SK-N-DZ (cell line): ENCODE data around the gene HTRA1.

Source experiments
- DNase-seq: peaks from one replicate; pipeline ENCODE4 v3.0.0-alpha.2; 2015; ENCODE audit warnings: low spot score

Gene HTRA1

DNA sequence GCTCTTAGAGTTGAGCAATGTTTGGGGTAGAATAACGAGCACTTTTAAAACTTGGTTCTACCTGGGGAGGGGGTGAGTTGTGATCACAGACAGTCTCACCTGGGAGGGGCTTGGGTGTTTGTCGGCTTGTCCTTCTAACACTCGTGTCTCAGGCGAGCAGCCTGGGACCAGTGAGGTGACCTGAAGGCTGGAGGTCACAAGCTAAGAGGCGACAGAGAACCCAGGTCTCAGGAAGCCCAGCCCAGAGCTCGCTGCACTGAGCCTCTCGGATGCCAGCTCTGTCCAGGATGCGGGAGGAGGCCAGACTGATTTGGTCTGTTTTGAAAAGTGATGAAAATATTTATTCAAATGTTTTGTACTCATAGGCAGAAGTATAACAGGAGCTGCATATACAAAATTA is 11.8 kb downstream of the HTRA1 start:
- DNase-seq = no peak

DNA sequence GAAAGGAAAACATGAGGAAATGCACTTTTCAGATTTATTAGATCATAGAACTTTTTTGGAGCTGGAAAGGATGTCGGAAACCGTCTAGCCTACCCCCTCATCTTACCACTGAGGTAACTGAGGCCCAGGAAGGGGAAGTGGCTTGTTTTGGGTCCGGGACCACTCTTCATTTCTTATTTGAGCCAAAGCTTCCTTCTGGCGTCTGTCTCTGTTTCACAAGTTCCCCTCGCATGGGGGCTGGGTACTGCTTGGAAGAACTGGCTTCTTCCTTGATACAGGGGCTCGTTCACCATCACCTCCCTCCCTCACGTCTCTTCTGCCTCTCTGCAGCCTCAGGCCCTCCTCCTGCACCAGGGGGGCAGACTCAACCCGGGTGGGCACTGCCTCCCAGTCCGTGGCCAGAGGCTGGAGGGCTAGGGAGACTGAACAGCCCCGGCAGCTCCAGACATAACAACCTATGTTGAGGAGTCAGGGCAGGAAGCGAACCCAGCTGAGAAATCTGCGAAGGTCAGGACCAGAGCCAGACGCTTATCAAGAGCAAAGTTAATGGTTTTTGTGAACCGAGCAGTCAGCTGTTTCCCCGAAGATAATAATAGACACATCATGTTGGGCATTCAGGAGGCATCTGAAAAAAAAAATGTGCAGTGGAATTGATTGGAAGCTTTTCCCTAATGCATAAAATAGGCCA is 12.9 kb downstream of the HTRA1 start:
- no peak for DNase-seq

DNA sequence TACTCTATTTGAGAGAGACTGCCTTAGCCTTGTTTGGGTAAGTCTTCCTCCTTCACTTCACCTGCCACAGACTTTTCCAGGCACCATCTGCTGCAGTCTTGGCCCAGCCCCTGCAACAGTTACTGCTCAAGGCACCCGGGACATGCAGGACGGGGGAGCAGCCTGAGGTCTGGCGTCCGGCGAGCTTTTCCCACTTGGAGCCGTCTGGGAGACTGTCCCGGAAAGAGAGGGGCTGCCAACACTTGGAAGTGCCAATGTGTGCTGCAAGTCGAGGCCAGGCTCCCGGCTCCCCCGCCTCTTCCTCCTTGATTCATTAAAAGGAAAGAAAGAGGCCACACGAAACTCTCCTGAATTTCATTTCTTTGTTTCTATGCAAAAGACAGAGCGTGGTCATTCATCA is 13.7 kb downstream of the HTRA1 start:
- DNase-seq = no peak

DNA sequence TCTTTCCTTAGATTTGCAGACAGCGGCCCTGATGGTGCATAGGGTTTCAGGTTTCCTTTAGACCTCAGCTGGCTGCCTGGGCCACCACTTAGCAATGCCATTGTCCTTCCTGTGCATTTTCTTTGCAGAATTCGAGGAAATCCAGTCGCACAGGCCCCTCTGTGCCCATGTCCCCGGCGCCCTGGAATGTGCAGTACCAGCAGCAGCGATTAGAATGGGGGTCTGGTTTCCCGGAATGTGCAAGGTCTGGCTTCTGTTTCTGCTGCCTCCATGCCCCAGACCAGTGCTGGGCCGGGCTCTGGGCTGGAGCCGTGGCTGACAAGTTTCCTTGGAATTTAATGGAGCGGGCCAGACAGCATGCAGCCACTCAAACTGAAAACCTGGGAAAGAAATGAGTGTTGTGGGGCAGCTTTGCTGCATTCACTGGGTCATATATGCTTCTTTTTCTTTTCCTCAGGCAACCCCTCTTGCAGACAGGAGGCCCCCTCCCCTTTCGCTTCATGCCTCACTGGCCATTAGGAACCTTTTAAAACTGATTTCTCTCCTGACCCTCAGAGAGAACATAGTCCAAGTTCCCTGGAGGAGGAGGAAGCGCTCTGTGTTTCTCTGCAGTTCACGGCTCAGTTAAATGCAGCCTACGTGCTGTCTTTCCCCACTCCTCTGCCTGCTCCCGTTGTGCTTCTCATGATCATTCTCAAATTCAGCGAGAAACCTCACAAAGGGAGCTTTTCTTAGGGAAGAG is 14.4 kb downstream of the HTRA1 start:
- DNase-seq = no peak

DNA sequence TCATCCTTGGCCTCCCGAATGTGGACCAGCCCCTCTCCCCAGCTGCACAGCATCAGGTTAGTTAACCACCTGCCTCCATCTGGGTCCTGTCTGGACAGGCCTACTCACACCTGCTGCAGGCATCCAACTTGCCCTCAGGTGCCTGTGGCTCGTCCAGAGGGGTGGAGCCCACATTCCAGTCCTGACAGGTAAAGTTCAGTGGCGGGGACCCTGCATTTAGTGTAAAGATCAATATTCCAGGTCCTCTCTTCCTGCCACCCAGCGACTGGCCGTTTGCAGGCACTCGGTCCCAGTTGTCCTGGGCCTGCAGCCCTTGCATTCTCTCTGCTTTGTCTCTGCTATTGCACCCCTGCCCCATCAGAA is 15.0 kb downstream of the HTRA1 start:
- DNase-seq = no peak

DNA sequence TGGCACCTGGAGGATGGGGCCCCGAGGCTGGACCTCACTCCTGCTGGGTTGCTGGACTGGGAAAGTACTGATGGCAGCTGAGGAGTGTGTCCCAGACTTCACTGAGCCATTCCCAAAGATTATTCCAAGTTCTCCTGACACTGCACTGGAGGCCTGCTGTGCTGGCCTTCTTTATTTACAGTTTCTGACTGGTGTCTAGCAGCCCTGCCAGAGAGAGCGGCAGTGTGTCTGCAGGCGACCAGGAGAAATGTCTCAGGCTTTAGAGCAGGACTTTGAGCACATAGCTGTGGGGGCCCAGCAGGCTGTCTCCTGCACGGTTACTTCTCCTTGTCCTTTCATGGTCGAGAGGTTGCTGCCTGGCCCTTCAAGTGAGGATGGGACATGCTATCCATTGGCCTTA is 16.1 kb downstream of the HTRA1 start:
- DNase-seq = no peak

DNA sequence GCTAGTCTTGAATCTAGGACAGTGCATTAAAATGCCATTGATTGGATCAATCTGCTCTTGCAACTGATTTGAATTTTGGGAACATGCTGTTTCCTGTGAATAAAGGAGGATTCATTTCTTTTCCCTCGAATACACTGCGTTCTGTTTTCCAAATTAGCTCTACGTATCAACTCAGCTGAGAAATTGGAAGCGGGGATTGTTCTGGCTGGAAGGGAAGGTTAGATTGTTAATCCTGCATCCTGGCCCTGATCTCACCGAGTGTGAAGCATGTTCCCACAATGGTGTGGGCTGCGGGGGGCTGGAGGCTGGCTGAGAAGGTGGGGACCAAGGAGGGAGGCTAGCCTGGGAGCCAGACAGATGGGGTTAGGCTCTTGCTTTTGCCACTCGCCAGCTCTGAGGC is 17.6 kb downstream of the HTRA1 start:
- no peak for DNase-seq

DNA sequence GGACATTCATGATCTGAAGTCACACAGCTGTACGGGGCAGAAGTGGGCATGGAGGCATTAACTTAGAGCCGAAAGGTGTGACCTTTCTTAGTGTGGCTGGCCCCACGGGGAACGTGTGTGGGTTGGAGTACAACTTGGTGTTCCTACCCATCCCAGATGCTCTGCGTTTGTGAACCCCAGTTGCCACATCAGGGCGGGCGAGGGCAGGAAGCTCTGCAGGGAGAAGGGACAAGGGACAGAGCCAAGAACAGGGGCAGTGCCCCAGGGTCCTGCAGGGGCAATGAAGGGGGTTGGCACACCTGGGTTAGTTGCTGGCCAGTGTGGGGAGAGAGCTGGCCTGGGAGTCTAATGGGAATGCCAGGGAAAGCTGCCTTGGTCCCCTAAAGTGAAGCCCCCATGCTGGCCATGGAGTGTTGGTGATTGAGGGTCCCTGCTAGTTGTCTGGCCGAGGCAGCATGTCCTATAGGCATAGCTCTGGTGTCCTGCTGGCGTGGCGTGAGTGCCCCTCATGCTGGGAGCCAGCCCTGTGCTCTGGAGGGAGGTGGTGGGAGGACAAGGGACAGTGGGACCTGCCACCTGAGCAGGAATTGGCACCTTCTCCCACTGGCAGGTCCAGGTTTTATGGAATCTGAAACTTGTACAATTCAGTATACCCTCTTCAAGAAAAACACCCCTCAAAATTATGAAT is 18.9 kb downstream of the HTRA1 start:
- DNase-seq = no peak

DNA sequence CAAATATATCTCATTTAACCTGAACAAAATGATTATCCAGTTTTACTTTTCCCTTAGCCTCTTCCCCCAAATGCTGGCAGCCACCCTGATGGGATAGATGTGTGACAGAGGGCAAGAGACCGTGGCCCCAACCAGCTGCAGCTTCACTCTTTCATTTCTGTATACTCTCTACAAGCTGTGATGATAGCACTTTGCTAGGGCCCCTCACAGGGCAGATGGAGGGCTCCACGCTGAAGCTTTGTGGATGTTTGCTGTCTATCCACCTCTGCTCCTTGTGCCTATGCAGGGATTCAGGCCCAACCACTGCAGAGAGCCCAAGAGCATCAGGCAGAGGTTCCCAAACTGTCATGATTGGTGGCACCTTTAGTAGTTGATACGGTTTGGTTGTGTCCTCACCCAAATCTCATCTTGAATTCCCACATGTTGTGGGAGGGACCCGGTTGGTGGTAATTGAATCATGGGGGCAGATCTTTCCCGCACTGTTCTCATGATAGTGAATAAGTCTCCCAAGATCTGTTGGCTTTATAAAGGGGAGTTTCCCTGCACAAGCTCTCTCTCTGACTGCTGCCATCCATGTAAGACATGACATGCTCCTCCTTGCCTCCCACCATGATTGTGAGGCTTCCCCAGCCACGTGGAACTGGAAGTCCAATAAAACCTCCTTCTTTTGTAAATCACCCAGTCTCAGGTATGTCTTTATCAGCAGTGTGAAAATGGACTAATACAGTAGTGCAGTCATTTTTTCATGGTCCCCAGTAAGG is 20.1 kb downstream of the HTRA1 start:
- DNase-seq = no peak

DNA sequence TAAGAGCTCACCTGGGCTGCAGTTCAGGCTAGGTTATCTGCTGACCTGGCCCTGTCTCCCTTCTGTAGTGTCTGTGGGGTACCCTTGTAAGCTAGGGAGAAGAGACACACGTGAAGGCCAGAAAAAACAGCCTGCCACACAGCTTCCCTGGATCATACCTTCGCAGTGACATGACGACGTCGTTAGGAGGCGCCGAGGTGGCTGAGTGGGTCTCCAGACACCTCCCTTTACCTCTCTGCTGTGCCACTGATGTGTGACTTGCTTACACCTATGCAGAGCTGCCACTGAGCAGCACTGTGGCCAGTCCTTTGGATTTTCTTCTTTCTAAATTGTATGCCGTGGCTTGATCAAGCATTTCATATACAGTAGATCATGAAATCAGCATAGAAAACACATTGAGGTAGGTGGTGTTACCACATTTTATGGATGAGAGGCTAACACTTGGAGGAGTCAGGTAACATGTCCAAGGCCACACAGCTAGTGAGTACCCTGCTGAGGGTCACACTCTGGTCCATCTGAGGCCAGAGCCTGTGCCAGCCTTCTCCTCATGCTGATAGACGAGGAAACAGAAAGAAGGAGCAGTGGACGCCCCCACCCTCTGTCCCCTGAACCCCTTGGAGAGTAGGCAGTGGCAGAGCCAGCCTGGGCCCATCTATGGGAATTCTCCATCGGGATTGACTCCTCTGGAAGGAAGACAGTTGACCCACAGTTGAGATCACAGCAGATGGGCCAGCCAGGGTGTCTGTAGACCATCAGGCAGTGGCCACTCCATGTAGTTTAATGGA is 23.1 kb downstream of the HTRA1 start:
- no peak for DNase-seq

DNA sequence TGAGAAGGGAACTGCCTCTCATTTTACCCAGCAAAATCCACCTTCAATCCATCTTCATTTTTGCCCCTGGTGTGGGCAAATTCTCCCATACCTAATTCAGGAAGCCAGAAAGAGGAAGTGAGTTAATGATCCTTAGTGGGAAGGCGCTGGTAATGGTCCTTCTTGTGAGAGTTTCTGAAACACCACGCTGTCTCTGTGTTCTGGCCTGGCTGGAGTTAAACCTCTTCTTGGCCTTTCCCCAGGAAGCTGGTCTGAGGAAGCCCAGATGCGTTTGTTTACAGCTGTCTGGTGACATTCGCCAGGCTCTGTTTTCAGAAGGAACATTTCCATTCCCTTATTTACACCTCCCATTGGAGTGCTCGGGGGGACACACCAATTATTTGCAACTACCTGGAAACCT is 24.3 kb downstream of the HTRA1 start:
- DNase-seq = no peak

DNA sequence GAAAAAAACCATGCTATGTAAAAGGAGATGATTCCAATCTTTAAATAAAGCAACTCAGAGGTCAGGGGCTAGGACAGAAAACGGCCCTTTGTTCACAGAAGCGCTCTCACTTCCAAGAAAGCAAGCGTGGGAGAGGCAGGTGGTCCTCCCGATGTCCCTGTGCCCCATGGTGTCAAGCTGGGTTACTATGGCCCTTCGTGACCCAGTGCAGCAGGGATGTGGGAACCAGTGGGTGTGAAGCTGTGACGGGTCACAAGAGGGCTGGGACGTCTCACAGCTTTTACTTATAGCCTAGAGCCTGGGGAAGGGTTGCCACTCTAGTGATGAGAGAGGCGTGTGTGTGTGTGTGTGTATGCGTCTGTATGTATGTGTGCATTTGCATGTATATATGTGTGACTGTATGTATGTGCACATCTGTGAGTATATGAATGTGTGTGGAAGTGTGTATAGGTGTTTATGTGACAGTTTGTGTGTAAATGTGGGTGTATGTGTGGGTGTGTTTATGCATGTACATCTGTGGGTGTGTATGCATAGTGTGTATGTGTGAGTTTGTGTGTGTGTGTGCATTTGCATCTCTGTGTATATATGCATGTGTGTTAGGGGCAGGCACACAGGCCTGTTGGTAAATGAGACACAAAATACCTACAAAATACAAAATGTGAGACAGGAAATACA is 25.2 kb downstream of the HTRA1 start:
- no peak for DNase-seq

DNA sequence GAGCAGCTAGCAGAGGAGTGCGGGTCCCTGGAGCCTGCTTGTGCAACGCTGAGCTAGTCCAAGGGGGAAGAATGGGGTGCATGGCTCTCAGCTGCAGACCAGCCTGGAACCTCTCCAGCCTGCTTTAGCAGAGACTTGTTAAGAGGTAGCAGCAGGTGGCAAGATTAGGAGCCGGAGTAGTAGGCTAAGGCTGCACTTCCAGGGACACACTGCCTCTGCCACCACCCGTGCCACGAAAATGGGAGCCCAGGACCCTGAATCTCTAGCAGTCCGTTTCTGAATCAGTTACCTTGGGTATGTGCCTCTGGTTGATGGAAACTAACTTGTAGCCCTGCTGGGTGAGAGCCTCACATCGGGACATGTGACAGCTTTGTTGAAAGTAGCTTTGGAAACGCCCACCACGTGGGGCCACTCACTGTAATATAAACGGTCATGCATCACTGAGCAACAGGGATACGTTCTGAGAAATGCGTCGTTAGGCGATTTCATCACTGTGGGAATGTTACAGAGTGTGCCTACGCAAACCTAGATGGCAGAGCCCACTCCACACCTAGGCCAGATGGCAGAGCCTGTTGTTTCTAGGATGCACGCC is 25.9 kb downstream of the HTRA1 start:
- peak; percentile 24 for DNase-seq

DNA sequence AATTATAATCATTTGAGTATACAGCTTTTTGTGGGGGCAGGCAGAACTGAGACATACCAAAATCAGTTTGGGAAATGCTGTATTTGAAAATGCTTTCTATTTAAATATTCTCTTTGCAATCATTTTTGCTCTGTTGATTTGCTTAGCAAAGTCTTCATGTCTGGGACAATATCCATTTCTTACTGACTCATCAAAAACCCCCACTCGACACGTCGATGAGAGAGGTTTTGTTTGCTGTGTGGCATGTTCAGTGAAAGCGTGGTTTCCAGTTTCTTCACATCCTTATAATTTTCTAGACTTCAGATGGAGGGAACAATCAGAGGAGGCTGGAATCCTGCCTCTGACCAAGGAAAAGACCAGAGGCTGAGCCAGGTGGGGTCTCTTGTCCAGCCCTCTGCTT is 28.9 kb downstream of the HTRA1 start:
- DNase-seq = no peak

DNA sequence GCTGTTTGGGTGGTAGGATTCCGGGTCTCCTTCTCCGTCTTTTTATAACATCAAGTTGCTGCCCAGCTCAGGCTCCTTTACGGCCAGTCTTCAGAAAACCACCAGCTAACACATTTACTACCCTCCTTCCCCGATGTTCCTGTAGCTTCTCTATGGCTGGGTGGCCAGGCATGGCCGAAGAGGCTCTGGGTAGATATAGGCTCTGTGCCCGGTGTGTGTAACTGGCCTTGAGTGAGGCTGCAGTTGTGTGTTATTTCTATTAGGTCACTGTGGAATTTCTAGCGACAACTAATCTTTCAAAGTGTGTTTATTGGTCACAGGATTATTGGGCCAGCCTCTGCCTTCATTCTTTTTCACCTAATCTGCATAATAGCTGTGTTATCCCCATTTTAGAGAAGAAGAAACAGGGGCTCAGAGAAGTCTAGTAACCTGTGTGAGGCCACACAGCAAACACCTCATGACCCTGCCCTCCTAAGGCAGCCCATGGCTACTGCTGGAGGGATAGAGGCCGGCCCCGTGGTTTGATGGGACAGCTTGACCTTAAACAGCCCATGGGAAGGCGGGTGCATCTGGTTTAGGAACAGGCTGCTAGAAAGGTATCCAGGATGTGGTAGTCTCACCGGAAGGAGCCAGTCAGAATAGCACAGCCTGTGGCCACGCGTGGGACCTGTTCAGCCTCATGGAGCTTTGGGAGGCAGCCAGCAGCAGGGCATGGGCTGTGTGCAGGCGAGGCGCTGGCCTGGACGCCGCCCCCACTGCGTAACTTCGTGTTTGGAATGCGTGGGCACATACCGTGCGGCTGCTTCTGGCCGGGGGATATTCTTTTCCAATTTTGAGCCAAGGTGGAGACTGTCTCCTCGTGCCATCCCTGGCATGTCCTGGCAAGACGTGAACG is 29.7 kb downstream of the HTRA1 start:
- no peak for DNase-seq

DNA sequence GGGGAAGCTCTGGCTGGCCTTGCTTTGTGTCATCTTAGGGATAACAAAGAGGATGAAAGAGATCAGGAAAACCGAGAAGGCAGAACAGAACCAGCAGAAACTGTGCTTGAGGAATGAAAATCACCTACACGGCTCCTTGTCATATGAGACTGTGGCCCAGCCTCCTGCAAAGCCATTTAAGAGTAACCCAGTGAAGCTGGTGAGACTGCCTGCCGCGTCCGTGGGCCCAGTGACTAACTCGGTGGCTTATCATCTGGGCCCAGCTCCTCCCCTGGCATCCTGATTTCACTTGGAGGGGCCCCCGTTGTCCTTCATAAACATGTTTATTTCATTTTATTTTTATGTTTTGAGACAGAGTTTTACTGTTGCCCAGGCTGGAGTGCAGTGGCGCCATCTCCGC is 30.7 kb downstream of the HTRA1 start:
- DNase-seq = no peak

DNA sequence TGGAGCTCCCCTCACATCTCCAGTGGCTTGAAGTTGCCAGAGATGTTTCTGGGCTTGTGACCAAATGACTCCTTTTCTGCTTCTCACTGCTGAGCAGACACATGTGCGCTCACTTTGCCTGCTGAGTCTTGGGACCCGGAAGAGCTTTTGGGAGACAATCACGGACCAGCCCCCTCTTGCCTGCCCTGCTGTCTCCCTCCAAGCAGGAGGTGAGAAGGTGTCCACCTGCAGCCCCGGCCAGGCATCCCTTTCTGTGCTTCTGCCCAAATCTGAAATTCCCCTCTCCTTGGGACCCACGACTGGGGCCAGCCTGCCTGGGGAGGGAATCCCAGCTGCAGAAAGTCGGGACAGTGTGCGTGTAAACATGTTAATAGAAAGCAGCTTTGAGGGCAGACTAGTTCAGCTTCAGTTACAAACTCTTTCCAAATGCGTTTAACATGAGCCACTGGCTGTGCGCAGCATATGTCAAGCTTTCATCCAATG is 31.7 kb downstream of the HTRA1 start:
- no peak for DNase-seq

DNA sequence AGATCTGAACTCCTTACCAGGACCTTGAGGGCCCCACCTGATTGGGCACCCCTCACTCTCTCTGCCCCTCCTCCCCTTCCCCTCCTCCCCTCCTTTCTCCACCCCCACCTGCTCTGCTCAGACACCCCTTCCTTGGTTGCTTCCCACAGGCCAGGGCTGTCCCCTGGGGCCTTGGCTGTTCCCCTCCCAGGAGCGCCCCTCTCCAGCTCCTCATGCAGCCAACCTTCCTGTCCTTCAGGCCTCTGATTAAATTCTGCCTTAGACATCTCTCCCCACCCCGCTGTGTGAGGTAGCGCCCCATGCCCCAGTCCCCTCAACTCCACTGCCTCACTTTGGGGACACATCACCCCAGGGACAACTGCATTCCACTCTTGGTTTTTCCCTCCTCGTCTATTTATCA is 32.4 kb downstream of the HTRA1 start:
- no peak for DNase-seq

DNA sequence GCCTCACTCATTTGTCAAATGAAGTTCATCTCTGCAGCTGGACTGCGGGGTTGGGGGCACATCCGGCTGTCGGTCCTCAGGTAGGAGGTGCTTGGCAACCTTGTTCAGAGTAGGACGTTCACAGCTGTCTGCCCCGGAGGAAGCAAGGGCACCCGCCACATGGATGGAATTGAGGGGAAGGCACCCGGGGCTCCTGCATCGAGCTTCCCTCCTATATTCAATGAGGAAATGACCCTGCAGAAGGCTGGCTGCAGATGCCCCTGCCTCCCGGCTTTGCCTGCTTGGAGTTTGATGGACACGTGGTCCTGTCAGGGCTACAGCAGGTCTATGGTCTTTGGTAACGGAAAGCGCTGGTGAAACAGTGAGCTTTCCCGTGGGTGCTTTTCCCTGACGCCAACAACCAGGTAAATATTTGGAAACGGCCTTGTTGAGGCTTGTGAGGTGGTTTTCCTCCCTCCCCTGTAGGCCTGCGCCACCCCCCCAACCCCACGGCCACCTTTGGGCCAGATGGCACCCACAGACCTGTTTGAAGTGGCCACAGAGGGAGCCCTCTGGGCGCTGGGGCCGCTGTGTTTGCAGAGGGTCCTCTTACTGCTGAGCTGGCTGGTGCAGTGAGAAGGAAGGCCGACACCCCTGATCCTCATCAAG is 32.9 kb downstream of the HTRA1 start:
- DNase-seq = no peak
